KMS-11 (cell line): ENCODE measurements around the gene BAZ2B.

ENCODE experiments used
- H2AFZ ChIP-seq: fragments of 200-600 bp; sonication (generic); 2 replicates; pipeline ENCODE4 v1.6.1; 2016; ENCODE audit warnings: antibody characterized with exemption, mixed run types, low read depth
- H3K27ac ChIP-seq: fragments of 200-600 bp; sonication (generic); 2 replicates; pipeline ENCODE4 v1.6.1; 2016; ENCODE audit warnings: mild to moderate bottlenecking, mixed run types
- H3K27me3 ChIP-seq: fragments of 200-600 bp; sonication (generic); 2 replicates; pipeline ENCODE4 v1.6.1; 2017; ENCODE audit warnings: mild to moderate bottlenecking, low read depth, mixed run types, moderate library complexity; ENCODE audit not compliant: insufficient read depth
- H3K36me3 ChIP-seq: fragments of 200-600 bp; sonication (generic); 2 replicates; pipeline ENCODE4 v1.6.1; 2017; ENCODE audit warnings: mild to moderate bottlenecking, mixed run types; ENCODE audit not compliant: insufficient read depth
- H3K4me1 ChIP-seq: fragments of 200-600 bp; sonication (generic); 2 replicates; pipeline ENCODE4 v1.6.1; 2016; ENCODE audit warnings: mild to moderate bottlenecking, low read depth, mixed run types; ENCODE audit not compliant: poor library complexity, severe bottlenecking
- H3K4me2 ChIP-seq: fragments of 200-600 bp; sonication (generic); 2 replicates; pipeline ENCODE4 v1.7.0; 2016; ENCODE audit warnings: mild to moderate bottlenecking, mixed run types
- H3K4me3 ChIP-seq: fragments of 200-600 bp; sonication (generic); IDR thresholded peaks from 2 replicates; pipeline ENCODE4 v1.6.1; 2017; ENCODE audit warnings: low read depth, low read length, mixed read lengths; ENCODE audit not compliant: insufficient read depth
- H3K79me2 ChIP-seq: fragments of 200-600 bp; sonication (generic); 2 replicates; pipeline ENCODE4 v1.6.1; 2016; ENCODE audit warnings: low read depth, mixed run types; ENCODE audit not compliant: insufficient read depth
- H3K9ac ChIP-seq: fragments of 200-600 bp; sonication (generic); 2 replicates; pipeline ENCODE4 v1.6.1; 2016; ENCODE audit warnings: mild to moderate bottlenecking, mixed run types
- H4K20me1 ChIP-seq: fragments of 200-600 bp; sonication (generic); 2 replicates; pipeline ENCODE4 v1.6.1; 2016; ENCODE audit warnings: mild to moderate bottlenecking, mixed run types; ENCODE audit not compliant: insufficient read depth
- CTCF ChIP-seq: fragments of 200-600 bp; sonication (generic); conservative IDR thresholded peaks from 2 replicates; pipeline ENCODE4 v1.6.1; 2017; ENCODE audit warnings: low read depth, mild to moderate bottlenecking, antibody characterized with exemption, low read length, moderate library complexity, mixed read lengths

Gene BAZ2B

GRCh38 chr2:159531475-159531874 lies 84.9 kb downstream of the BAZ2B start:
- Histone ChIP-seq H4K20me1 (no peaks in the 10 kb centered on the region), H3K79me2 (no peaks in the 10 kb centered on the region), H3K4me2 (no peak overlapping the region), H3K27me3 (no peaks in the 10 kb centered on the region), H3K4me3 (no peak overlapping the region), H2AFZ (no peak overlapping the region), H3K27ac (no peak overlapping the region), H3K36me3 (no peaks in the 10 kb centered on the region), H3K9ac (no peak overlapping the region), H3K4me1 (no peaks in the 10 kb centered on the region)
- no peak for TF ChIP-seq CTCF

GRCh38 chr2:159526433-159526832 lies 89.9 kb downstream of the BAZ2B start:
- Histone ChIP-seq H3K36me3 (no peaks in the 10 kb centered on the region), H3K4me3 (no peak overlapping the region), H4K20me1 (no peaks in the 10 kb centered on the region; the same call in 1 of the 2 replicates), H2AFZ (no peak overlapping the region), H3K79me2 (no peaks in the 10 kb centered on the region), H3K9ac (no peak overlapping the region), H3K4me1 (no peaks in the 10 kb centered on the region), H3K4me2 (no peak overlapping the region), H3K27ac (no peak overlapping the region), H3K27me3 (no peaks in the 10 kb centered on the region)
- no peak for TF ChIP-seq CTCF

- no peaks in the 10 kb centered on the region for H3K4me1 ChIP-seq
- no peaks in the 10 kb centered on the region for H3K27me3 ChIP-seq
- no peak overlapping the region for H3K4me3 ChIP-seq
Observed at GRCh38 chr2:159525012-159525411, 91.3 kb downstream of the BAZ2B start.

GRCh38 chr2:159521272-159521671 lies 95.1 kb downstream of the BAZ2B start:
- H3K27ac ChIP-seq = no peak overlapping the region
- no peak for TF ChIP-seq CTCF
- H3K79me2 ChIP-seq = no peaks in the 10 kb centered on the region
- H3K36me3 ChIP-seq = no peaks in the 10 kb centered on the region
- H4K20me1 ChIP-seq = no peaks in the 10 kb centered on the region; the same call in 1 of the 2 replicates
- H3K9ac ChIP-seq = no peak overlapping the region
- H3K4me1 ChIP-seq = peaks cover 7% of the 10 kb centered on the region
- H3K4me2 ChIP-seq = no peak overlapping the region
- H3K27me3 ChIP-seq = no peaks in the 10 kb centered on the region
- no peak overlapping the region for H3K4me3 ChIP-seq
- no peak overlapping the region for H2AFZ ChIP-seq

More at GRCh38 chr2:159525012-159525411, 91.3 kb downstream of the BAZ2B start:
- Histone ChIP-seq H3K4me2 (no peak overlapping the region), H3K79me2 (no peaks in the 10 kb centered on the region), H3K27ac (no peak overlapping the region), H3K9ac (no peak overlapping the region), H2AFZ (no peak overlapping the region), H3K36me3 (no peaks in the 10 kb centered on the region), H4K20me1 (no peaks in the 10 kb centered on the region; the same call in 1 of the 2 replicates)
- no peak for TF ChIP-seq CTCF
